SK-N-SH (cell line): ENCODE results near the gene PRLR. TPM values are rescaled to one million over a fixed set of nuclear protein-coding genes. Genes with fewer than 3 reads are reported as not detected.

Source experiments
- CTCF ChIA-PET: fragments of 300-600, 350-600 bp; formaldehyde crosslinking; extraction: SDS; loops from one replicate; lab custom pipeline; 2021; lab: Yijun Ruan, JAX
- POLR2A ChIA-PET: fragments of 350-600 bp; sonication (Branson Sonifier 250); formaldehyde crosslinking; extraction: SDS; loops from one replicate; lab custom pipeline; 2020; ENCODE audit warnings: antibody characterized with exemption, inconsistent platforms; lab: Yijun Ruan, JAX
- DNase-seq: peaks from one replicate; pipeline ENCODE4 v3.0.0; 2012
- H2AFZ ChIP-seq: fragments of 200-600 bp; sonication (generic); 2 replicates; pipeline ENCODE4 v1.8.1; 2016; ENCODE audit warnings: antibody characterized with exemption, mild to moderate bottlenecking, low read depth
- H3F3A ChIP-seq: fragments of 200-600 bp; sonication (generic); replicated peaks from 2 replicates; pipeline ENCODE3; 2016; ENCODE audit warnings: antibody characterized with exemption, mild to moderate bottlenecking; ENCODE audit not compliant: insufficient read depth
- H3K27ac ChIP-seq, 2 experiments: fragments of 200-500 bp in 1 of 2; fragments of 200-600 bp in 1 of 2; sonication (Bioruptor generic) in 1 of 2; sonication (generic), shearing (Covaris generic) in 1 of 2; 2 replicates each; pipeline versions ENCODE4 v1.5.1 to v1.6.1; 2014 to 2016; ENCODE audit warnings: low read depth in 2 of 2, inconsistent platforms in 1 of 2, low read length in 1 of 2, mild to moderate bottlenecking in 1 of 2, mixed read lengths in 1 of 2
- H3K27me3 ChIP-seq: fragments of 200-600 bp; sonication (generic), shearing (Covaris generic); 2 replicates; pipeline ENCODE4 v1.6.1; 2016; ENCODE audit warnings: mixed run types; ENCODE audit not compliant: insufficient read depth
- H3K36me3 ChIP-seq, 2 experiments: fragments of 200-500 bp in 1 of 2; fragments of 200-600 bp in 1 of 2; sonication (Bioruptor generic) in 1 of 2; sonication (generic) in 1 of 2; replicated peaks in 1 of 2; 2 replicates each; pipeline versions ENCODE3 to v1.5.1; 2014 to 2016; ENCODE audit warnings: low read length in 1 of 2, mild to moderate bottlenecking in 1 of 2; ENCODE audit not compliant: insufficient read depth in 2 of 2, control insufficient read depth in 1 of 2
- H3K4me1 ChIP-seq, 2 experiments: fragments of 200-500 bp in 1 of 2; fragments of 200-600 bp in 1 of 2; sonication (Bioruptor generic) in 1 of 2; sonication (generic), shearing (Covaris generic) in 1 of 2; 2 replicates each; pipeline versions ENCODE4 v1.5.1 to v1.6.1; 2014 to 2016; ENCODE audit warnings: low read depth in 1 of 2, low read length in 1 of 2, mixed run types in 1 of 2; ENCODE audit not compliant: insufficient read depth in 2 of 2, control insufficient read depth in 1 of 2
- H3K4me2 ChIP-seq: fragments of 200-600 bp; sonication (generic), shearing (Covaris generic); 2 replicates; pipeline ENCODE4 v1.6.1; 2017; ENCODE audit warnings: mixed run types
- H3K4me3 ChIP-seq, 2 experiments: fragments of 200-500 bp in 1 of 2; fragments of 200-600 bp in 1 of 2; sonication (Bioruptor generic) in 1 of 2; sonication (generic), shearing (Covaris generic) in 1 of 2; 2 replicates each; pipeline versions ENCODE4 v1.5.1 to v1.8.1; 2014 to 2016; ENCODE audit warnings: low read depth in 2 of 2, inconsistent platforms in 1 of 2, low read length in 1 of 2, mild to moderate bottlenecking in 1 of 2, mixed read lengths in 1 of 2, moderate library complexity in 1 of 2
- H3K79me2 ChIP-seq: fragments of 200-600 bp; sonication (generic); 2 replicates; pipeline ENCODE4 v1.8.1; 2017; ENCODE audit warnings: mild to moderate bottlenecking; ENCODE audit not compliant: insufficient read depth
- H3K9ac ChIP-seq: fragments of 200-600 bp; sonication (generic); 2 replicates; pipeline ENCODE4 v1.6.1; 2017; ENCODE audit warnings: mixed run types
- H3K9me2 ChIP-seq: fragments of 200-600 bp; sonication (generic); 2 replicates; pipeline ENCODE4 v1.6.1; 2017; ENCODE audit warnings: mixed run types
- H3K9me3 ChIP-seq: fragments of 200-600 bp; sonication (generic); 2 replicates; pipeline ENCODE4 v1.6.1; 2017; ENCODE audit warnings: mixed run types, mild to moderate bottlenecking, moderate library complexity
- H4K20me1 ChIP-seq: fragments of 200-600 bp; sonication (generic); 2 replicates; pipeline ENCODE4 v1.6.1; 2017; ENCODE audit warnings: mild to moderate bottlenecking, mixed run types; ENCODE audit not compliant: insufficient read depth
- FOSL2 ChIP-seq: IDR thresholded peaks from 2 replicates; pipeline ENCODE4 v1.4.0; 2012; ENCODE audit warnings: low read depth, mild to moderate bottlenecking, moderate library complexity, borderline replicate concordance
- FOXM1 ChIP-seq: IDR thresholded peaks from 2 replicates; pipeline ENCODE4 v1.4.0; 2012; ENCODE audit warnings: low read depth, mild to moderate bottlenecking
- GABPA ChIP-seq: IDR thresholded peaks from 2 replicates; pipeline ENCODE4 v1.4.0; 2012; ENCODE audit warnings: low read depth, mild to moderate bottlenecking
- JUND ChIP-seq: IDR thresholded peaks from 2 replicates; pipeline ENCODE4 v1.4.0; 2012
- MXI1 ChIP-seq: IDR thresholded peaks from 2 replicates; pipeline ENCODE4 v1.6.1; 2012; ENCODE audit warnings: mild to moderate bottlenecking, low read depth, low read length, improper control_type of control experiment
- NRF1 ChIP-seq: IDR thresholded peaks from 2 replicates; pipeline ENCODE4 v1.6.1; 2012; ENCODE audit warnings: low read depth, mild to moderate bottlenecking, low read length
- PBX3 ChIP-seq: IDR thresholded peaks from 2 replicates; pipeline ENCODE4; 2012
- POLR2AphosphoS5 ChIP-seq: IDR thresholded peaks from 2 replicates; pipeline ENCODE4 v1.6.1; 2012; ENCODE audit warnings: low read depth, low read length
- RXRA ChIP-seq: IDR thresholded peaks from 2 replicates; pipeline ENCODE4 v1.4.0; 2012; ENCODE audit warnings: low read depth, mild to moderate bottlenecking, borderline replicate concordance
- SIN3A ChIP-seq: IDR thresholded peaks from 2 replicates; pipeline ENCODE4 v1.6.1; 2012; ENCODE audit warnings: low read depth, mild to moderate bottlenecking, low read length, moderate library complexity, borderline replicate concordance
- TCF12 ChIP-seq: IDR thresholded peaks from 2 replicates; pipeline ENCODE4 v1.4.0; 2012
- WGBS: methylation state at CpG from one replicate; pipeline ENCODE4 v1.1.6; 2017; ENCODE audit warnings: low lambda C conversion rate; 5-methylcytosine and 5-hydroxymethylcytosine counted together
- polyA plus RNA-seq, 3 experiments: library from polyadenylated mRNA; depleted of rRNA; stranded (reverse); fragments of >200 nt; gene quantifications; 2 replicates each; pipeline ENCODE4 v1.2.3, GENCODE V29; 2012
- TF ChIP-seq, protein P1 (sequence below): IDR thresholded peaks from 2 replicates; pipeline ENCODE4 v1.6.1; 2012; ENCODE audit warnings: mild to moderate bottlenecking, low read depth, low read length, moderate library complexity
- TF ChIP-seq, protein P2 (sequence below): fragments of 150-350 bp; IDR thresholded peaks from 2 replicates; pipeline ENCODE4 v1.6.1; 2016; ENCODE audit warnings: mild to moderate bottlenecking, low read depth, low read length

Gene PRLR
- polyA plus RNA-seq, 1 of the 3 experiments (the other 2 are of a cell fraction), result 0.13 TPM

DNA sequence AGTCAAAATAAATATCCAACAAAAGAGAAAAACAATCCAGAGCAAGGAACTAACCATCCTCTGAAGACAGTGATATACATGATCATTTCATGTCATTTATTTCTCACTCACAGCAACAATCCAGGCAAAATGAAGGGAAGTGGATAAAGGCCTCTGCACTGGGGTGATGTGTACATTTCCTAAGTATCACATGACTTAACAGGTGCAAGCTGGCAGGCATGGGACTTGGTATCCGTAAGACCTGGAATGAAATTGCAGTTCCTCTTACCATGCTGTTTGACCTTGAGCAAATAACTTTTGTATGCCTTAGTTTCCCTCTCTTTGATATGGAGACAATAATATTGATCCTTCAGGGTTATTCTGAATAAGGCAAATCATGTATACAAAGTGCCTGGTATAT is 77.6 kb downstream of the PRLR start:
- ChIA-PET CTCF (interaction anchor here (1.3 kb wide), 1 partner anchor 64 kb away, joined by 3 read pairs; no protein-coding TSS in a partner anchor), POLR2A (no interaction called here)
- H3K4me1 ChIP-seq, result no peaks in the 10 kb centered on the region
- no peak overlapping the region for H3K27ac ChIP-seq
- H3K4me2 ChIP-seq, result no peak overlapping the region
- H3K9me2 ChIP-seq, result no peaks in the 10 kb centered on the region
- no peak overlapping the region for H3K9ac ChIP-seq
- no peak for DNase-seq
- no peak overlapping the region for H2AFZ ChIP-seq
- 71% methylated on average over 1 of the region's 1 CpG for WGBS
- H3K4me3 ChIP-seq, result no peak overlapping the region
- no peaks in the 10 kb centered on the region for H3K27me3 ChIP-seq
- TF ChIP-seq TCF12, result no peak
- TF ChIP-seq MXI1, result no peak
- TF ChIP-seq FOXM1, result no peak
- no peak for TF ChIP-seq FOSL2
- no peak for TF ChIP-seq RXRA
- no peak for TF ChIP-seq NRF1
- TF ChIP-seq, protein P1, sequence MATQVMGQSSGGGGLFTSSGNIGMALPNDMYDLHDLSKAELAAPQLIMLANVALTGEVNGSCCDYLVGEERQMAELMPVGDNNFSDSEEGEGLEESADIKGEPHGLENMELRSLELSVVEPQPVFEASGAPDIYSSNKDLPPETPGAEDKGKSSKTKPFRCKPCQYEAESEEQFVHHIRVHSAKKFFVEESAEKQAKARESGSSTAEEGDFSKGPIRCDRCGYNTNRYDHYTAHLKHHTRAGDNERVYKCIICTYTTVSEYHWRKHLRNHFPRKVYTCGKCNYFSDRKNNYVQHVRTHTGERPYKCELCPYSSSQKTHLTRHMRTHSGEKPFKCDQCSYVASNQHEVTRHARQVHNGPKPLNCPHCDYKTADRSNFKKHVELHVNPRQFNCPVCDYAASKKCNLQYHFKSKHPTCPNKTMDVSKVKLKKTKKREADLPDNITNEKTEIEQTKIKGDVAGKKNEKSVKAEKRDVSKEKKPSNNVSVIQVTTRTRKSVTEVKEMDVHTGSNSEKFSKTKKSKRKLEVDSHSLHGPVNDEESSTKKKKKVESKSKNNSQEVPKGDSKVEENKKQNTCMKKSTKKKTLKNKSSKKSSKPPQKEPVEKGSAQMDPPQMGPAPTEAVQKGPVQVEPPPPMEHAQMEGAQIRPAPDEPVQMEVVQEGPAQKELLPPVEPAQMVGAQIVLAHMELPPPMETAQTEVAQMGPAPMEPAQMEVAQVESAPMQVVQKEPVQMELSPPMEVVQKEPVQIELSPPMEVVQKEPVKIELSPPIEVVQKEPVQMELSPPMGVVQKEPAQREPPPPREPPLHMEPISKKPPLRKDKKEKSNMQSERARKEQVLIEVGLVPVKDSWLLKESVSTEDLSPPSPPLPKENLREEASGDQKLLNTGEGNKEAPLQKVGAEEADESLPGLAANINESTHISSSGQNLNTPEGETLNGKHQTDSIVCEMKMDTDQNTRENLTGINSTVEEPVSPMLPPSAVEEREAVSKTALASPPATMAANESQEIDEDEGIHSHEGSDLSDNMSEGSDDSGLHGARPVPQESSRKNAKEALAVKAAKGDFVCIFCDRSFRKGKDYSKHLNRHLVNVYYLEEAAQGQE, result no peak
- TF ChIP-seq POLR2AphosphoS5, result no peak
- TF ChIP-seq SIN3A, result no peak
- TF ChIP-seq, protein P2, sequence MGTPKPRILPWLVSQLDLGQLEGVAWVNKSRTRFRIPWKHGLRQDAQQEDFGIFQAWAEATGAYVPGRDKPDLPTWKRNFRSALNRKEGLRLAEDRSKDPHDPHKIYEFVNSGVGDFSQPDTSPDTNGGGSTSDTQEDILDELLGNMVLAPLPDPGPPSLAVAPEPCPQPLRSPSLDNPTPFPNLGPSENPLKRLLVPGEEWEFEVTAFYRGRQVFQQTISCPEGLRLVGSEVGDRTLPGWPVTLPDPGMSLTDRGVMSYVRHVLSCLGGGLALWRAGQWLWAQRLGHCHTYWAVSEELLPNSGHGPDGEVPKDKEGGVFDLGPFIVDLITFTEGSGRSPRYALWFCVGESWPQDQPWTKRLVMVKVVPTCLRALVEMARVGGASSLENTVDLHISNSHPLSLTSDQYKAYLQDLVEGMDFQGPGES, result no peak
- no peak for TF ChIP-seq JUND
- no peak for TF ChIP-seq PBX3
- no peak for TF ChIP-seq GABPA
- no peaks in the 10 kb centered on the region for H3K36me3 ChIP-seq
- H3F3A ChIP-seq, result no peaks in the 10 kb centered on the region
- H3K9me3 ChIP-seq, result no peaks in the 10 kb centered on the region
- H4K20me1 ChIP-seq, result no peaks in the 10 kb centered on the region
- H3K79me2 ChIP-seq, result no peaks in the 10 kb centered on the region
